ENCODE data around the gene DRC7. TPM values are rescaled to one million over a fixed set of nuclear protein-coding genes. Genes with fewer than 3 reads are reported as not detected.

DRC7 gene
- total and polyA plus RNA-seq, 10 of the 15 experiments (the other 5 are each of a cell fraction or from before 2014, with no cell fraction given) = 0.06 to 0.49 (median 0.14) TPM; not detected in 4

GRCh38 chr16:57753448-57754353 is 59.1 kb downstream of the DRC7 start (continued):
- TF ChIP-seq NBN (IDR thresholded peaks at IDR 0.05) = no peak

DNA sequence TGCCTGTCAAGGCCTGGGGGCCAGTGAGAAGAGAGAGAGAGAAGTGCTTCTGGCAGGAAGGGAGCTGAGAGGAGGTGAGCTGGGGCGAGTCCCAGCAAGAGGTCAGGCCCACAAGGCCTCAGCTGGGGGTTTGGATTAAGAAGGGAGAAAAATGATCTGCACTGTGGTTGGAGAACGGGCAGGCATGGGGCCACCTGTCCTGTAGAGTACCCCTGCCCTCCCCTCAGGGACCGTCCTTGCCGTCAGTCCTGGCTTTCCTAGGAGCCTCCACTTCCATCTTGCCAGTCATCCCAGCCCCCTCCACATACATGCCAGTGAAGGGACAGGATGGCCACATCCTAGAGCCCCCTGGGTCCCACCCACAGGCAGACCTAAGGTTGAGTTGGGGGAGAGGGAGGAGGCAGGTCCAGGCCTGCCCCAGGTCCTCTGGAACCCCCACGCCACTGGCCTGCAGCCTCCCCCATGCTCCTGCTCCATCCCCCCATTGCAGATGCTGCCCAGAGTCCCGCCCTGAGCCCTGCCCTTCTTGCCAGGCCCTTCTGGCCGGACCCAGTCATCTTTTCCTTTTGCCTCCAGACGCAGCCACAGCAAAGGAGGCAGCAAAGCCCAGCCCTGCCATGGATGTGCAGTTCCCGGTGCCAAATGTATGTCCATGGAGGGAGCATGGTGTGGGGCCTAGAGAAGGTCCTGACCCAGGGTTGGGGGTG is 59.9 kb downstream of the DRC7 start:
- no peak overlapping the region for H3K9ac ChIP-seq (ENCODE audit: control insufficient read depth, insufficient read depth, low read length)
- in situ Hi-C loops (cut with MboI) = loop anchor here (5.0 kb wide), 1 partner anchor 248 kb away; the partner anchor contains the start of genes USB1 and ZNF319
- H4K20me1 ChIP-seq (ENCODE audit: control insufficient read depth, insufficient read depth) = no peaks in the 10 kb centered on the region
- WGBS (ENCODE audit: insufficient coverage, insufficient replicate concordance, low lambda C conversion rate, missing lambda C conversion rate) = 75% methylated on average over 9 of the region's 9 CpGs
- no peak overlapping the region for H3K4me2 ChIP-seq (ENCODE audit: control insufficient read depth, insufficient read depth)
- no peak overlapping the region for H2AFZ ChIP-seq (ENCODE audit: control insufficient read depth, low read depth, low read length)
- ChIA-PET CTCF (no interaction called here), POLR2A (no interaction called here), RAD21 (ENCODE audit: unreplicated experiment) (no interaction called here), SMC1A (ENCODE audit: uncharacterized antibody, unreplicated experiment) (no interaction called here)
- H3K79me2 ChIP-seq (ENCODE audit: control insufficient read depth, insufficient read depth, low read length) = no peaks in the 10 kb centered on the region
- H3K4me1 ChIP-seq (ENCODE audit: control insufficient read depth, insufficient read depth, low read length) = no peaks in the 10 kb centered on the region
- BruUV-seq (replicated peaks) = no TSS peak
- no peak for TF ChIP-seq SUZ12 (IDR thresholded peaks at IDR 0.05; ENCODE audit: unreplicated experiment)
- TF ChIP-seq PKNOX1 (IDR thresholded peaks at IDR 0.05) = no peak
- TF ChIP-seq KLF5 (IDR thresholded peaks at IDR 0.05; ENCODE audit: partially characterized antibody) = no peak
- no peak for TF ChIP-seq HDAC2 (IDR thresholded peaks at IDR 0.05)
- TF ChIP-seq, protein P1, sequence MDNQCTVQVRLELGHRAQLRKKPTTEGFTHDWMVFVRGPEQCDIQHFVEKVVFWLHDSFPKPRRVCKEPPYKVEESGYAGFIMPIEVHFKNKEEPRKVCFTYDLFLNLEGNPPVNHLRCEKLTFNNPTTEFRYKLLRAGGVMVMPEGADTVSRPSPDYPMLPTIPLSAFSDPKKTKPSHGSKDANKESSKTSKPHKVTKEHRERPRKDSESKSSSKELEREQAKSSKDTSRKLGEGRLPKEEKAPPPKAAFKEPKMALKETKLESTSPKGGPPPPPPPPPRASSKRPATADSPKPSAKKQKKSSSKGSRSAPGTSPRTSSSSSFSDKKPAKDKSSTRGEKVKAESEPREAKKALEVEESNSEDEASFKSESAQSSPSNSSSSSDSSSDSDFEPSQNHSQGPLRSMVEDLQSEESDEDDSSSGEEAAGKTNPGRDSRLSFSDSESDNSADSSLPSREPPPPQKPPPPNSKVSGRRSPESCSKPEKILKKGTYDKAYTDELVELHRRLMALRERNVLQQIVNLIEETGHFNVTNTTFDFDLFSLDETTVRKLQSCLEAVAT (IDR thresholded peaks at IDR 0.05) = no peak
- TF ChIP-seq NR2C2 (IDR thresholded peaks at IDR 0.05; ENCODE audit: borderline replicate concordance, control insufficient read depth, insufficient read length, low read depth) = no peak
- TF ChIP-seq LARP7 (IDR thresholded peaks at IDR 0.05) = no peak
- no peak for TF ChIP-seq SUPT20H (IDR thresholded peaks at IDR 0.05; ENCODE audit: borderline replicate concordance, control insufficient read depth, low read depth, low read length)
- TF ChIP-seq RBBP5 (conservative IDR thresholded peaks at IDR 0.05) = no peak
- TF ChIP-seq ASH2L (IDR thresholded peaks at IDR 0.05; ENCODE audit: borderline replicate concordance, low read depth) = no peak
- TF ChIP-seq, protein P2, sequence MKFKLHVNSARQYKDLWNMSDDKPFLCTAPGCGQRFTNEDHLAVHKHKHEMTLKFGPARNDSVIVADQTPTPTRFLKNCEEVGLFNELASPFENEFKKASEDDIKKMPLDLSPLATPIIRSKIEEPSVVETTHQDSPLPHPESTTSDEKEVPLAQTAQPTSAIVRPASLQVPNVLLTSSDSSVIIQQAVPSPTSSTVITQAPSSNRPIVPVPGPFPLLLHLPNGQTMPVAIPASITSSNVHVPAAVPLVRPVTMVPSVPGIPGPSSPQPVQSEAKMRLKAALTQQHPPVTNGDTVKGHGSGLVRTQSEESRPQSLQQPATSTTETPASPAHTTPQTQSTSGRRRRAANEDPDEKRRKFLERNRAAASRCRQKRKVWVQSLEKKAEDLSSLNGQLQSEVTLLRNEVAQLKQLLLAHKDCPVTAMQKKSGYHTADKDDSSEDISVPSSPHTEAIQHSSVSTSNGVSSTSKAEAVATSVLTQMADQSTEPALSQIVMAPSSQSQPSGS (IDR thresholded peaks at IDR 0.05; ENCODE audit: low read length) = no peak
- ATAC-seq (no peak), FAIRE-seq (no peak), DNase-seq (ENCODE audit: low read depth, low spot score) (no peak)
- H3K4me3 ChIP-seq = no peak overlapping the region
- no peak overlapping the region for H3K27ac ChIP-seq (ENCODE audit: control insufficient read depth, insufficient read depth)
- no peaks in the 10 kb centered on the region for H3K9me3 ChIP-seq (replicated peaks; ENCODE audit: control insufficient read depth, insufficient read depth, low read length)
- no peaks in the 10 kb centered on the region; a peak in 2 of 4 replicates for H3K36me3 ChIP-seq (ENCODE audit: control insufficient read depth in 2 of 2, insufficient read depth in 2 of 2, low read length in 1 of 2)
- no peaks in the 10 kb centered on the region for H3K27me3 ChIP-seq (replicated peaks in 1 of 2; ENCODE audit: control insufficient read depth in 2 of 2, insufficient read depth in 2 of 2, low read length in 1 of 2)
- intact Hi-C loops (cut with micrococcal nuclease; ENCODE audit: unreplicated experiment) = loop anchor here (5.0 kb wide), 1 partner anchor 108 kb away; no protein-coding TSS in a partner anchor
